Stimulated activated CD8-positive, alpha-beta memory T cell treated with anti-CD3 and anti-CD28 coated beads, Interleukin-7, amount 100 ng/mL, for 4 hours (primary cell): Measurements from ENCODE around the gene MMRN2.

Experiments used
- DNase-seq, 2 donors: peaks; one replicate each; pipeline ENCODE4 v3.0.0-alpha.2; 2020; ENCODE audit warnings: low read depth in 2 of 2

Gene MMRN2

GRCh38 chr10:86969421-86970041 is 12.1 kb upstream of the MMRN2 start:
- DNase-seq, result no peak

GRCh38 chr10:86968994-86969355 is 11.6 kb upstream of the MMRN2 start:
- no peak for DNase-seq

- DNase-seq, result no peak
Measured at GRCh38 chr10:86968271-86968993, 11.0 kb upstream of the MMRN2 start, which contains the start of gene ADIRF. Gene ADIRF, plus strand, starts transcription at chr10:86968482. Its CDS starts 63 bp downstream, at chr10:86968545.

GRCh38 chr10:86967481-86967941 is 10.1 kb upstream of the MMRN2 start:
- DNase-seq, result no peak

- no peak for DNase-seq
Measured at GRCh38 chr10:86965986-86966654, 8.7 kb upstream of the MMRN2 start.

- DNase-seq, result no peak
Measured at GRCh38 chr10:86964847-86965190, 7.4 kb upstream of the MMRN2 start.

- DNase-seq, result no peak
Measured at GRCh38 chr10:86964061-86964846, 6.8 kb upstream of the MMRN2 start.

- DNase-seq, result no peak
Measured at GRCh38 chr10:86963341-86963919, 6.0 kb upstream of the MMRN2 start.

GRCh38 chr10:86962981-86963310 is 5.5 kb upstream of the MMRN2 start:
- DNase-seq, result no peak

- DNase-seq, result no peak
Measured at GRCh38 chr10:86962136-86962980, 4.9 kb upstream of the MMRN2 start.

GRCh38 chr10:86961481-86962091 is 4.2 kb upstream of the MMRN2 start:
- no peak for DNase-seq

- no peak for DNase-seq
Measured at GRCh38 chr10:86960863-86961434, 3.5 kb upstream of the MMRN2 start.

GRCh38 chr10:86960003-86960862 is 2.8 kb upstream of the MMRN2 start:
- no peak for DNase-seq

GRCh38 chr10:86959737-86960002 is 2.3 kb upstream of the MMRN2 start:
- DNase-seq, result no peak

- DNase-seq, result no peak
Measured at GRCh38 chr10:86958901-86959736, 1.7 kb upstream of the MMRN2 start.

GRCh38 chr10:86958116-86958900 is 893 bp upstream of the MMRN2 start, which contains the start of gene SNCG:
Gene SNCG, plus strand, starts transcription at chr10:86958599. Its CDS starts 99 bp downstream, at chr10:86958698.
- DNase-seq, result no peak

GRCh38 chr10:86956848-86957448 is 467 bp downstream of the MMRN2 start:
- no peak for DNase-seq
